PC-9 (cell line): ENCODE measurements around the gene RGS3. TPM values are rescaled to one million over a fixed set of nuclear protein-coding genes. Genes with fewer than 3 reads are reported as not detected.

Experiments used
- BruUV-seq: library from RNA; stranded (reverse); fragments of 400-500 nt; replicated peaks from 2 replicates; lab custom pipeline; 2021; lab: Mats Ljungman, UMichigan
- CTCF ChIA-PET: fragments of 300-600 bp; sonication (Branson Sonifier 250); formaldehyde crosslinking; loops from one replicate; lab custom pipeline; 2022; ENCODE audit warnings: antibody characterized with exemption; lab: Charles Lee
- POLR2A ChIA-PET: fragments of 300-600 bp; sonication (Branson Sonifier 250); formaldehyde crosslinking; loops from one replicate; lab custom pipeline; 2022; ENCODE audit warnings: antibody characterized with exemption; ENCODE audit not compliant: unreplicated experiment; lab: Charles Lee
- DNase-seq, 2 experiments: peaks; one replicate each; pipeline versions ENCODE4 v3.0.0 to v3.0.0-alpha.2; 2015 to 2022; ENCODE audit warnings: mixed read lengths in 1 of 2
- H2AFZ ChIP-seq: fragments of 200-600 bp; sonication (generic); 2 replicates; pipeline ENCODE4 v1.8.1; 2017; ENCODE audit warnings: antibody characterized with exemption
- H3F3A ChIP-seq: fragments of 200-600 bp; sonication (generic); 2 replicates; pipeline ENCODE4 v1.8.1; 2017; ENCODE audit warnings: antibody characterized with exemption, mild to moderate bottlenecking, low read depth; ENCODE audit not compliant: insufficient read depth
- H3K27ac ChIP-seq: fragments of 200-600 bp; sonication (generic); 2 replicates; pipeline ENCODE4 v1.6.1; 2016; ENCODE audit warnings: mixed run types
- H3K27me3 ChIP-seq: fragments of 200-600 bp; sonication (generic); 2 replicates; pipeline ENCODE4 v1.6.1; 2016; ENCODE audit warnings: low read depth, mixed run types; ENCODE audit not compliant: insufficient read depth
- H3K36me3 ChIP-seq: fragments of 200-600 bp; sonication (generic); 2 replicates; pipeline ENCODE4 v1.6.1; 2016; ENCODE audit warnings: low read depth, mixed run types
- H3K4me1 ChIP-seq: fragments of 200-600 bp; sonication (generic); replicated peaks from 2 replicates; pipeline ENCODE4 v1.6.1; 2016; ENCODE audit warnings: mixed run types; ENCODE audit not compliant: insufficient read depth
- H3K4me2 ChIP-seq: fragments of 200-600 bp; sonication (generic); 2 replicates; pipeline ENCODE4 v1.6.1; 2017; ENCODE audit warnings: mixed run types
- H3K4me3 ChIP-seq: fragments of 200-600 bp; sonication (generic); 2 replicates; pipeline ENCODE4 v1.6.1; 2016; ENCODE audit warnings: mixed run types
- H3K79me2 ChIP-seq: fragments of 200-600 bp; sonication (generic); 2 replicates; pipeline ENCODE4 v1.6.1; 2017; ENCODE audit warnings: low read depth, mixed run types
- H3K9me2 ChIP-seq: fragments of 200-600 bp; sonication (generic); 2 replicates; pipeline ENCODE4 v1.8.1; 2017; ENCODE audit warnings: mild to moderate bottlenecking; ENCODE audit not compliant: insufficient read depth
- H3K9me3 ChIP-seq: fragments of 200-600 bp; sonication (generic); 2 replicates; pipeline ENCODE4 v1.8.1; 2016; ENCODE audit warnings: low read depth; ENCODE audit not compliant: insufficient read depth
- H4K20me1 ChIP-seq: fragments of 200-600 bp; sonication (generic); 2 replicates; pipeline ENCODE4 v1.8.1; 2017; ENCODE audit not compliant: insufficient read depth
- EZH2 ChIP-seq: fragments of 200-600 bp; sonication (generic); IDR thresholded peaks from 2 replicates; pipeline ENCODE4 v1.8.0; 2017; ENCODE audit warnings: antibody characterized with exemption, low read depth
- intact Hi-C: fragments of 100-400 bp; cut with micrococcal nuclease; formaldehyde crosslinking; loops from one replicate; pipeline ENCODE4 v1.10.0; 2022; ENCODE audit not compliant: unreplicated experiment
- total RNA-seq: library from RNA; stranded (reverse); gene quantifications from 2 replicates; pipeline ENCODE4 v1.2.3, GENCODE V29; 2021
- TF ChIP-seq, protein P1 (sequence below): fragments of 200-600 bp; sonication (generic); conservative IDR thresholded peaks from 2 replicates; pipeline ENCODE4 v1.6.1; 2017; ENCODE audit warnings: mixed run types, antibody characterized with exemption, mild to moderate bottlenecking, moderate library complexity

RGS3 gene
- total RNA-seq, 1 experiment from 2014 or later = 75.8 TPM

DNA sequence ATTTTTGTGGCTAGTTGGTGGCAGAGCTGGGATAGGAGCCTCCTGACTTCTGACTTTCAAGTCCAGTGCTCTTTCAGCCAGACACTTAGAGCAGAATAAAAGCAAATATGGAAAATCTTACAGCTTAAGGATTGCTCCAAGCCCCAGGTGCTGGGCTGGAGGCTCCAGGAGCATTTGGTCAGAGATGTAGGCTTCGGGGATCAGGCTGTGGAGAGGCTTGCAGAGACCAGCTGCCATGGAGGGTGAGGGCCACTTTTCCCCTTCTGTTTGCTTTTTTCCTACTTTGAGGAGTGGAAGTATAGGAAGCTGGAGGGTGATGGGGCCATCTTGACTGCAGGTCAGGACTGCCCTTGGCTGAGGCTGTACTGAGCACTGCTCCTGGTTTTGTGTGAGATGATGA lies 58.9 kb downstream of the RGS3 start:
- H3K27ac ChIP-seq = no peak overlapping the region
- no peak for DNase-seq
- no peak for TF ChIP-seq EZH2
- TF ChIP-seq, protein P1, sequence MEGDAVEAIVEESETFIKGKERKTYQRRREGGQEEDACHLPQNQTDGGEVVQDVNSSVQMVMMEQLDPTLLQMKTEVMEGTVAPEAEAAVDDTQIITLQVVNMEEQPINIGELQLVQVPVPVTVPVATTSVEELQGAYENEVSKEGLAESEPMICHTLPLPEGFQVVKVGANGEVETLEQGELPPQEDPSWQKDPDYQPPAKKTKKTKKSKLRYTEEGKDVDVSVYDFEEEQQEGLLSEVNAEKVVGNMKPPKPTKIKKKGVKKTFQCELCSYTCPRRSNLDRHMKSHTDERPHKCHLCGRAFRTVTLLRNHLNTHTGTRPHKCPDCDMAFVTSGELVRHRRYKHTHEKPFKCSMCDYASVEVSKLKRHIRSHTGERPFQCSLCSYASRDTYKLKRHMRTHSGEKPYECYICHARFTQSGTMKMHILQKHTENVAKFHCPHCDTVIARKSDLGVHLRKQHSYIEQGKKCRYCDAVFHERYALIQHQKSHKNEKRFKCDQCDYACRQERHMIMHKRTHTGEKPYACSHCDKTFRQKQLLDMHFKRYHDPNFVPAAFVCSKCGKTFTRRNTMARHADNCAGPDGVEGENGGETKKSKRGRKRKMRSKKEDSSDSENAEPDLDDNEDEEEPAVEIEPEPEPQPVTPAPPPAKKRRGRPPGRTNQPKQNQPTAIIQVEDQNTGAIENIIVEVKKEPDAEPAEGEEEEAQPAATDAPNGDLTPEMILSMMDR = no peak
- POLR2A ChIA-PET = no interaction called here
- no peaks in the 10 kb centered on the region for H3K4me1 ChIP-seq
- CTCF ChIA-PET = no interaction called here
- intact Hi-C loops = loop anchor here (10.0 kb wide), 1 partner anchor 132 kb away; no protein-coding TSS in a partner anchor
- H3K9me3 ChIP-seq = no peaks in the 10 kb centered on the region
- no peaks in the 10 kb centered on the region for H3K9me2 ChIP-seq
- no peaks in the 10 kb centered on the region for H3F3A ChIP-seq
- no TSS peak for BruUV-seq
- no peaks in the 10 kb centered on the region for H3K27me3 ChIP-seq
- H4K20me1 ChIP-seq = no peaks in the 10 kb centered on the region
- H3K4me3 ChIP-seq = no peak overlapping the region
- H3K4me2 ChIP-seq = no peak overlapping the region
- H3K36me3 ChIP-seq = peaks cover 3% of the 10 kb centered on the region; the same call in 1 of the 2 replicates
- no peaks in the 10 kb centered on the region for H3K79me2 ChIP-seq
- H2AFZ ChIP-seq = no peak overlapping the region

DNA sequence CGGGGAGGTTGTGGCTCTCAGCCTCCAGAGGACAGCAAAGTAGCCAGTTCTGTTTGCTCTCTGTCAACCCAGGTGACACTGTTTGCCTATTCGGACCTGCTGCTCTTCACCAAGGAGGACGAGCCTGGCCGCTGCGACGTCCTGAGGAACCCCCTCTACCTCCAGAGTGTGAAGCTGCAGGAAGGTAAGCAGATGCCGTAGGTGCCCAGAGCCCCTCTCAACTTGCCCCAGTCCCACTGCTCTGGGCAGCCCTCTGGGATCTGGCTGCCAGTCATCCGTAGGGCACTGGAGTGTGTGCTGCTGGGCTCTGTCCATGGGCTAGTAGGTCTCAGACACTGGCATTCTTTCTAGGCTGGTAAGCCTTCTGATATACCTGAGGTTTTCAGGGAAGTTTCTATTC lies 59.3 kb downstream of the RGS3 start:
- Histone ChIP-seq H2AFZ (no peak overlapping the region), H3K9me2 (no peaks in the 10 kb centered on the region), H3K27ac (no peak overlapping the region), H3K79me2 (no peaks in the 10 kb centered on the region), H3K4me3 (no peak overlapping the region), H3K4me1 (no peaks in the 10 kb centered on the region), H3F3A (no peaks in the 10 kb centered on the region), H3K4me2 (no peak overlapping the region), H4K20me1 (no peaks in the 10 kb centered on the region), H3K36me3 (peaks cover 3% of the 10 kb centered on the region; the same call in 1 of the 2 replicates), H3K27me3 (no peaks in the 10 kb centered on the region), H3K9me3 (no peaks in the 10 kb centered on the region)
- intact Hi-C loops = loop anchor here (10.0 kb wide), 1 partner anchor 132 kb away; no protein-coding TSS in a partner anchor
- BruUV-seq = no TSS peak
- POLR2A ChIA-PET = no interaction called here
- no peak for DNase-seq
- no peak for TF ChIP-seq EZH2
- TF ChIP-seq, protein P1 = no peak
- CTCF ChIA-PET = no interaction called here

DNA sequence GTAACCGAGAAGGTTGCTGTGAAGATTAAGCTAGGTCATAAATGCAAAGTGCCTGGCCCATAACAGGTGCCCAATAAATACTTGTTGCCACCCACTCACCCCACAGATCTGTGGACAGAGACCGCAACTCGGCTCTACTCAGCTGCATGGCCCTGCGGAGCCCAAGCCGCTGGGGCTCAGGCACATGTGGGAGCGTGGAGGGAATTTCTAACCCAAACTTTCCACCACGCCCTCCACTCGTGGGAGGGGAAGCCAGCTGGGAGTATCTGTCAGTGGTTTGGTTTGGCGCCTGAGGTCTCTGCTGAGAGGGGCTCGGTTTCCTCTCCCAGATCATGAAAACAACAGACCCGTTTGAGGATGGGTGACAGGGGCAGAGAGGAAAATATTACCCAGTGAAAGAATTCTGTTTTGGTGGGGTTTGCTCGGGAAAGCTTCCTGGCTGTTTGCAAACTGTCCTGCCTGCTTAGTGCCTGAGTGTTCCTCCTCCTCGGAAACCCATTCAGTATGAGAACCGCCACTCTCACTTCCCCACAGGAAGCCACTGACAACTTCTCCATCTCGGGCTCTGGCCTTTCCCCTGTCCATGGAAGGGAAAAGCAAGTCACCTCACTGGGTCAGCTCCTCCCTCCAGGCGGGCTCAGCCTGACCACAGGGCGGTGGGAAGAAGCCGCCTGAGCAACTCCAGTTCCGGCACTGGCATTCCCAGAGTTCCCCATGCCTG lies 60.1 kb downstream of the RGS3 start:
- Histone ChIP-seq H3F3A (no peaks in the 10 kb centered on the region), H3K36me3 (peaks cover 3% of the 10 kb centered on the region; the same call in 1 of the 2 replicates), H3K4me3 (no peak overlapping the region), H3K27ac (no peak overlapping the region), H3K4me1 (no peaks in the 10 kb centered on the region), H3K9me3 (no peaks in the 10 kb centered on the region), H4K20me1 (no peaks in the 10 kb centered on the region; the same call in 1 of the 2 replicates), H3K79me2 (no peaks in the 10 kb centered on the region), H3K4me2 (no peak overlapping the region), H2AFZ (no peak overlapping the region), H3K9me2 (no peaks in the 10 kb centered on the region), H3K27me3 (no peaks in the 10 kb centered on the region)
- ChIA-PET POLR2A (no interaction called here), CTCF (no interaction called here)
- no TSS peak for BruUV-seq
- TF ChIP-seq, protein P1 = no peak
- no peak for TF ChIP-seq EZH2
- no peak for DNase-seq
- intact Hi-C loops = loop anchor here (10.0 kb wide), 1 partner anchor 131 kb away; no protein-coding TSS in a partner anchor
